Panc1 (cell line): Measurements from ENCODE around the gene NAGLU. TPM values are rescaled to one million over a fixed set of nuclear protein-coding genes. Genes with fewer than 3 reads are reported as not detected.
A peak's percentile ranks its signal among the peaks of the same experiment; 100 is the strongest.

Experiments
- ATAC-seq: fragments of 200-7000 bp; cut with Tn5 transposase; 2 replicates; pipeline ENCODE4 v1.9.1; 2020; ENCODE audit warnings: mild to moderate bottlenecking, moderate library complexity
- BruUV-seq: library from RNA; stranded (reverse); fragments of 400-500 nt; replicated peaks from 2 replicates; lab custom pipeline; 2021; lab: Mats Ljungman, UMichigan
- CTCF ChIA-PET: fragments of 300-600 bp; sonication (Branson Sonifier 250); formaldehyde crosslinking; loops from one replicate; lab custom pipeline; 2022; ENCODE audit warnings: antibody characterized with exemption; lab: Charles Lee
- POLR2A ChIA-PET: fragments of 300-600 bp; sonication (Branson Sonifier 250); formaldehyde crosslinking; loops from one replicate; lab custom pipeline; 2022; ENCODE audit warnings: antibody characterized with exemption; lab: Charles Lee
- DNase-seq: peaks from one replicate; pipeline ENCODE4 v3.0.0-alpha.2; 2010; ENCODE audit warnings: low read depth, low spot score
- H3K27ac ChIP-seq: 2 replicates; pipeline ENCODE4 v1.5.1; 2011; ENCODE audit warnings: mild to moderate bottlenecking, low read length, inconsistent platforms
- H3K27me3 ChIP-seq: fragments of 200-500 bp; sonication (Bioruptor generic); 2 replicates; pipeline ENCODE4 v1.6.0; 2014; ENCODE audit warnings: low read length, inconsistent platforms; ENCODE audit not compliant: control insufficient read depth, insufficient read depth
- H3K36me3 ChIP-seq: fragments of 200-500 bp; sonication (Bioruptor generic); 2 replicates; pipeline ENCODE4 v1.5.1; 2014; ENCODE audit warnings: inconsistent platforms, mild to moderate bottlenecking, low read length, moderate library complexity; ENCODE audit not compliant: control insufficient read depth, insufficient read depth
- H3K4me1 ChIP-seq: 2 replicates; pipeline ENCODE4 v1.5.1; 2011; ENCODE audit warnings: inconsistent platforms, mild to moderate bottlenecking, low read length, moderate library complexity; ENCODE audit not compliant: control insufficient read depth, insufficient read depth
- H3K4me3 ChIP-seq, 2 experiments: 2 replicates each; pipeline ENCODE4 v1.5.1; 2011 to 2012; ENCODE audit warnings: low read depth in 2 of 2, low read length in 2 of 2, mild to moderate bottlenecking in 2 of 2, inconsistent platforms in 1 of 2, moderate library complexity in 1 of 2
- H3K9me3 ChIP-seq: fragments of 200-500 bp; sonication (Bioruptor generic); 2 replicates; pipeline ENCODE4 v1.5.1; 2014; ENCODE audit warnings: low read depth, mild to moderate bottlenecking, inconsistent platforms, low read length, moderate library complexity; ENCODE audit not compliant: control insufficient read depth, insufficient read depth
- CTCF ChIP-seq: fragments of 450-650 bp; IDR thresholded peaks from 2 replicates; pipeline ENCODE4 v1.5.1; 2017; ENCODE audit warnings: mild to moderate bottlenecking
- POLR2AphosphoS5 ChIP-seq: IDR thresholded peaks from 2 replicates; pipeline ENCODE4 v1.6.1; 2012; ENCODE audit warnings: mild to moderate bottlenecking, low read depth, low read length, moderate library complexity
- REST ChIP-seq, 2 experiments: IDR thresholded peaks; 2 replicates each; pipeline ENCODE4 v1.6.1; 2011 to 2012; ENCODE audit warnings: low read depth in 2 of 2, control low read depth in 1 of 2, low read length in 1 of 2, mild to moderate bottlenecking in 1 of 2, moderate library complexity in 1 of 2; ENCODE audit not compliant: insufficient read depth in 1 of 2
- SIN3A ChIP-seq: IDR thresholded peaks from 2 replicates; pipeline ENCODE4 v1.6.1; 2012; ENCODE audit warnings: low read depth, mild to moderate bottlenecking, low read length, moderate library complexity, borderline replicate concordance; ENCODE audit not compliant: insufficient read depth
- TCF7L2 ChIP-seq: IDR thresholded peaks from 2 replicates; pipeline ENCODE4 v1.6.1; 2011; ENCODE audit warnings: mild to moderate bottlenecking, low read depth, low read length, inconsistent platforms
- in situ Hi-C: cut with HindIII; loops from 2 replicates; pipeline ENCODE4 v1.10.0; 2016; ENCODE audit warnings: low sequenced_read_pairs, low pct_unique_long_range_greater_than_20kb
- intact Hi-C: fragments of 100-400 bp; cut with micrococcal nuclease; formaldehyde crosslinking; loops from one replicate; pipeline ENCODE4 v1.10.0; 2022; ENCODE audit not compliant: unreplicated experiment
- total RNA-seq: library from RNA; stranded (reverse); gene quantifications from one replicate; pipeline ENCODE4 v1.2.1, GENCODE V29; 2021; ENCODE audit not compliant: unreplicated experiment

Gene NAGLU
- total RNA-seq, 1 experiment from 2014 or later, result 33.5 TPM

- H3K4me1 ChIP-seq, result peaks cover 19% of the 10 kb centered on the region; the same call in 1 of the 2 replicates
- DNase-seq (no peak), ATAC-seq (peak; percentile 64)
- BruUV-seq, result no TSS peak
- peak overlapping the region; percentile 68 to 69 for H3K4me3 ChIP-seq
- CTCF ChIA-PET, result interaction anchor here (0.6 kb wide), 1 partner anchor 309 kb away, joined by 5 read pairs; no protein-coding TSS in a partner anchor
- in situ Hi-C loops, result no loop called here
- intact Hi-C loops, result no loop called here
- TF ChIP-seq TCF7L2, result no peak
- peak; percentile 38 for TF ChIP-seq CTCF
- H3K27me3 ChIP-seq, result no peaks in the 10 kb centered on the region
- H3K27ac ChIP-seq, result peak overlapping the region; percentile 63
- POLR2A ChIA-PET, result interaction anchor here (0.6 kb wide), 2 partner anchors 11 to 385 kb away, joined by 4 read pairs; no protein-coding TSS in a partner anchor
- H3K9me3 ChIP-seq, result no peaks in the 10 kb centered on the region
- H3K36me3 ChIP-seq, result no peaks in the 10 kb centered on the region
Observed at GRCh38 chr17:42553161-42553818, 17.2 kb downstream of the NAGLU start.

GRCh38 chr17:42553866-42554249, 17.8 kb downstream of the NAGLU start:
- CTCF ChIA-PET, result interaction anchor here (0.6 kb wide), 2 partner anchors 309 to 526 kb away, joined by 5 to 6 read pairs; no protein-coding TSS in a partner anchor

More at GRCh38 chr17:42553866-42554249, 17.8 kb downstream of the NAGLU start:
- ATAC-seq (peak; percentile 57), DNase-seq (no peak)
- in situ Hi-C loops, result no loop called here
- no peaks in the 10 kb centered on the region for H3K36me3 ChIP-seq
- no peaks in the 10 kb centered on the region for H3K9me3 ChIP-seq
- POLR2A ChIA-PET, result interaction anchor here (0.6 kb wide), 2 partner anchors 11 to 384 kb away, joined by 4 read pairs; no protein-coding TSS in a partner anchor
- intact Hi-C loops, result no loop called here
- no TSS peak for BruUV-seq
- no peaks in the 10 kb centered on the region for H3K27me3 ChIP-seq
- peak overlapping the region; percentile 63 for H3K27ac ChIP-seq
- peaks cover 17% of the 10 kb centered on the region; the same call in 1 of the 2 replicates for H3K4me1 ChIP-seq
- TF ChIP-seq SIN3A (no peak), REST (IDR thresholded peaks at IDR 0.05; ENCODE audit: insufficient read depth in 1 of 2, low read depth in 2 of 2, low read length in 1 of 2) (no peak), POLR2AphosphoS5 (no peak), CTCF (no peak), TCF7L2 (no peak)
- peak overlapping the region; percentile 68 to 69 for H3K4me3 ChIP-seq
